GM19238 (cell line): ENCODE data around the gene SLAMF8.

Source experiments
- DNase-seq: peaks from one replicate; pipeline ENCODE4 v3.0.0; 2011; ENCODE audit warnings: low spot score; ENCODE audit not compliant: insufficient read length

The SLAMF8 gene

DNA sequence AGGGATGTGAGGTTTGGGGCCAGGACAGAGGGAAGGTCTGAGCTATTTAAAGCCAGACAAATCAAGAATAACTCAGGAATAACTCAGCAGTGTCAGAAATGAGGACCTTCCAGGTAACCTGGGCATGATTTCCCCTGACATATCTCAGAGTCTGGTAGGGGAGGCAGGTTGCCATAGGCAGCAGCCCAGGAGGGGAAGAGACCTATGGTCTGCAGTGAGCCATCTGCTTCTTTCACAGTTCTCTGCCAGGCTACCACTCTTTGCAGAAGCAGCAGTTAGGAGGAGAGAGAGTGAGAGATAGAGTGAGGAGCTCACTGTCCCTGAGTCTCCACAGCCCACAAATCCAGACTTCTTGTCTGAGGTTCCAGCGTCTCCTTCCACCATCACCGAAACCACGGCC, 42.1 kb downstream of the SLAMF8 start:
- DNase-seq: no peak

GRCh38 chr1:159869173-159869572, 42.5 kb downstream of the SLAMF8 start:
- no peak for DNase-seq

GRCh38 chr1:159869607-159870006, 42.9 kb downstream of the SLAMF8 start:
- no peak for DNase-seq

- no peak for DNase-seq
Measured at GRCh38 chr1:159870704-159871103, 44.0 kb downstream of the SLAMF8 start.

GRCh38 chr1:159872891-159873290, 46.2 kb downstream of the SLAMF8 start:
- DNase-seq: no peak

DNA sequence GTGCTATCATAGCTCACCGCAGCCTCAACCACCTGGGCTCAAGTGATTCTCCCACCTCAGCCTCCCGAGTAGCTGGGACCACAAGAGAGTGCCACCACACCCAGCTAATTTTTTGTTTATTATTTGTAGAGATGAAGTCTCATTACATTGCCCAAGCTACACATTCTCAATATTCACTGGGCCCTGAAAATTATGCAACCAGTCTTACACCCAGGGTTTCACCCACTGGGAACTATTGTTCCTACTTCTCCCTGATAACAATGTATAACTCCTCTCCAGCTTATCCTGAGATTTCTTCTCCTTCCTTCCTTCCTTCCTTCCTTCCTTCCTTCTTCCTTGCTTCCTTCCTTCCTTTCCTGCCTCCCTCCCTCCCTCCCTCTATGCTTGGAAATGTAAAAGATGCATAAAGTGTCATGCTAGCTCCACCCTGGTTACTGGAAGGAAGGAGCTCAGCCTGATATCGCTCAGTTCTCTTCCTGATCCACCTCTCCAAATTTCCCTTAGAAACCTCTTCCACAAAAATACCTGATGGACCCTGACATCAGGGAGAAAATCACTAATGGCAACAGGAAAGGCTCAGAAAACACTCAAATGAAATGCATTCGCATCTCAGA, 47.0 kb downstream of the SLAMF8 start:
- DNase-seq: no peak

DNA sequence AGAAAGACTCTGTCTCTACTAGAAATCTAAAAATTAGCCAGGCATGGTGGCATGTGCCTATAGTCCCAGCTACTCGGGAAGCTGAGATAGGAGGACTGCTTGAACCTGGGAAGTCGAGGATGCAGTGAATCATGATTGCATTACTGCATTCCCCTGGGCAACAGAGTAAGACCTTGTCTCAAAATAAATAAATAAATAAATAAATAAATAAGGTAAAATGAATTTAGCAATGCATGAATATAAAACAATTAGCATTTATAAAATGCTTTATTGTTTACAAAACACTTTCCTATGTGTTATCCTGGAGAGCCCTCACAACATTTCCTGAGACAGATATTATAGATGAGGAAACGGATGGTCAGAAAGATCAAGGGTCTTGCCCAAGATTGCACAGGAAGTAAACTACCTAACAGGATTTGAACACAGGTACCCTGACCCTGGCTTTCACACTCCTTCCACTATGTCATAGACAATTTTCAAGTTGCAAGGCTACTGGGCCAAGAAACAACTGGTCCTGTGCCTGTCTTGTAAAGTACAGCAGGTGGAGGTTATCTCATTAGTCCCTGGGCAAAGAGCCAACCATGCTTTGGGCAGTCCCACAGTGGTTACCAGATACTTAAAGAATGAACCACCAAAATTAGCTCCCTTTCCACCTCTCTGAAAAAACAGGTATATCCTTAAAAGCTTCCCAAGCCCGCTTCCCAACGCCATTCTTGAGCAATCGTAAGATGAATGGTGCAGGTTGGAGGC, 51.2 kb downstream of the SLAMF8 start:
- no peak for DNase-seq

- DNase-seq: no peak
Measured at GRCh38 chr1:159879136-159879535, 52.5 kb downstream of the SLAMF8 start.

GRCh38 chr1:159879977-159880376, 53.3 kb downstream of the SLAMF8 start:
- no peak for DNase-seq

GRCh38 chr1:159880430-159880829, 53.8 kb downstream of the SLAMF8 start:
- no peak for DNase-seq

GRCh38 chr1:159881622-159882526, 55.2 kb downstream of the SLAMF8 start:
- DNase-seq: no peak

- DNase-seq: no peak
Measured at GRCh38 chr1:159882527-159882862, 55.8 kb downstream of the SLAMF8 start.

DNA sequence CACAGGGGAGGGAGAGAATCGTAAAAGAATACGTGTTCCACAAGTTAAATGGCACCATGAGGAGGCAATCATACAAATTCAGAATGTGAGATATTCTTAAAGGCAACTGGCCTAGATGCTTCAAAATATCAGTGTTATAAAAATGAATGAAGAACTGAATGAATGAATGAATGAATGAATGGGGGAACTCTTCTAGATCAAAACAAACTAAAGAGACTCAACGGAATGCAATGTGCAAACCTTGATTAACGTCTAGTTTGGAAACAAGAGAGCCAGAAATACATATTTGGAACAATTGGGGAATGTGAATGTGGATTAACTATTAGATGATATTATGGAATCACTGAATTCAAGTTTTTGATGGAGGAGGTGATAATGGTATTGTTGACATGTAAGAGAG, 56.5 kb downstream of the SLAMF8 start:
- no peak for DNase-seq

DNA sequence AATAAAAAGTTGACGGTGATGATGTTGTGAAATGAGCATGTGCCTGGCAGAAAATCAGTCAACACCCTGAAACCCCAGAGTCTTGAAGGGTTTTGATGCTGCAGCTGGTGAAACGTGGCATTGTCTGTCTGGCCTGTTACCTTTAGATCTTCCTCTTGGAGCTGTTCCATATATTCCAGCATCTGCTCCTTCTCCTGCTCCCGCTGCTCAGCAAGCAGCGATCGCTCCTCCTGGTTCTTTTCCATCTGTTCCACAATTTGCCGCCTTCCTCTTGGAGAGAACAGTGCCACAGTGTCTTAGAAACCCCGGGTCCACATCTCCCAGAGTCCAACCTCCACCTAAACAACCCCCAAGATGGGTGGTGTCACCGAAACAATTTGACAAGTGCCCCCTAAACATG, 57.6 kb downstream of the SLAMF8 start:
- DNase-seq: no peak
